ENCODE results near the gene TBC1D5. TPM values are rescaled to one million over a fixed set of nuclear protein-coding genes. Genes with fewer than 3 reads are reported as not detected.

The TBC1D5 gene
- polyA plus RNA-seq, 2 of the 4 experiments (the other 2 are of a cell fraction): 36.7 to 72.2 TPM

DNA sequence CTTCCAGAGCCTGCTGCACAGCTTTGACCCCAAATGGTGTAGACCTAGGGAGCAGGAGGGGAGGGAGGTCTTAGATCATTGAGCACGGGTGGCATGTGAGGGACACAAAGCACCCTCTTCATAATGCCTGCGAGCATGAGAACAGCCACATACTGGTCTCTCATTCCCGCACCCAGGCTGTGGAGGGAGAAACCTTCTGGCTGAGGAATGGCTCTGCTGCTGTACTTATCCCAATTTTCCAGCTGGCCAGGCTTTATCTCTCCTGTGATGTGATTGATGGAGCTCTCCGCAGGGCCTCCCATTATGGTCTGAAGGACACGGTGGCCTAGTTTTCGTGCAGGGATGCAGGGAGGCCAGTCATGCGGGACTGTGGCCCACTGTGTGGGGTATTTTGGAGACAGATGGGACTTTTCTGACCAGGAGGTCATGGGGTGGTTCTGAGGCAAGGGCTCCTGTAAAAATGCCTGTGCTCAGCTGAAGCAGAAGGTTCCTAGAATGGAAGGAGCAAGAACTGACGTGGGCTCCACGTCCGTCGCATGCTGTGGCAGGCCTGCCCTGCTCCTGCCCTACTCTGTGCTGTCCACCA lies 606.2 kb downstream of the TBC1D5 start:
- TF ChIP-seq HOXA7 (CRISPR knock-in tag; IDR thresholded peaks at IDR 0.05) (no peak), FOXS1 (CRISPR knock-in tag; IDR thresholded peaks at IDR 0.05) (no peak), JUN (IDR thresholded peaks at IDR 0.05) (no peak), CEBPB (IDR thresholded peaks at IDR 0.05) (no peak), CBX2 (IDR thresholded peaks at IDR 0.05; ENCODE audit: borderline replicate concordance, low read depth) (no peak), CHD4 (IDR thresholded peaks at IDR 0.05; ENCODE audit: borderline replicate concordance) (no peak), KDM5A (IDR thresholded peaks at IDR 0.05) (no peak), MAZ (IDR thresholded peaks at IDR 0.05; ENCODE audit: borderline replicate concordance, low read depth, low read length) (no peak), HOXB13 (CRISPR knock-in tag; IDR thresholded peaks at IDR 0.05; ENCODE audit: low read depth) (no peak), ZSCAN20 (CRISPR knock-in tag; IDR thresholded peaks at IDR 0.05) (no peak), TP53 (CRISPR knock-in tag; IDR thresholded peaks at IDR 0.05) (no peak), HOXB5 (CRISPR knock-in tag; IDR thresholded peaks at IDR 0.05) (no peak), FOSB (CRISPR knock-in tag; IDR thresholded peaks at IDR 0.05) (no peak), HDAC2 (IDR thresholded peaks at IDR 0.05) (no peak), EP300 (IDR thresholded peaks at IDR 0.05) (no peak)
- TF ChIP-seq, protein P1, sequence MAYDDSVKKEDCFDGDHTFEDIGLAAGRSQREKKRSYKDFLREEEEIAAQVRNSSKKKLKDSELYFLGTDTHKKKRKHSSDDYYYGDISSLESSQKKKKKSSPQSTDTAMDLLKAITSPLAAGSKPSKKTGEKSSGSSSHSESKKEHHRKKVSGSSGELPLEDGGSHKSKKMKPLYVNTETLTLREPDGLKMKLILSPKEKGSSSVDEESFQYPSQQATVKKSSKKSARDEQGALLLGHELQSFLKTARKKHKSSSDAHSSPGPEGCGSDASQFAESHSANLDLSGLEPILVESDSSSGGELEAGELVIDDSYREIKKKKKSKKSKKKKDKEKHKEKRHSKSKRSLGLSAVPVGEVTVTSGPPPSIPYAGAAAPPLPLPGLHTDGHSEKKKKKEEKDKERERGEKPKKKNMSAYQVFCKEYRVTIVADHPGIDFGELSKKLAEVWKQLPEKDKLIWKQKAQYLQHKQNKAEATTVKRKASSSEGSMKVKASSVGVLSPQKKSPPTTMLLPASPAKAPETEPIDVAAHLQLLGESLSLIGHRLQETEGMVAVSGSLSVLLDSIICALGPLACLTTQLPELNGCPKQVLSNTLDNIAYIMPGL (CRISPR knock-in tag; IDR thresholded peaks at IDR 0.05; ENCODE audit: borderline replicate concordance): no peak
- TF ChIP-seq, protein P2, sequence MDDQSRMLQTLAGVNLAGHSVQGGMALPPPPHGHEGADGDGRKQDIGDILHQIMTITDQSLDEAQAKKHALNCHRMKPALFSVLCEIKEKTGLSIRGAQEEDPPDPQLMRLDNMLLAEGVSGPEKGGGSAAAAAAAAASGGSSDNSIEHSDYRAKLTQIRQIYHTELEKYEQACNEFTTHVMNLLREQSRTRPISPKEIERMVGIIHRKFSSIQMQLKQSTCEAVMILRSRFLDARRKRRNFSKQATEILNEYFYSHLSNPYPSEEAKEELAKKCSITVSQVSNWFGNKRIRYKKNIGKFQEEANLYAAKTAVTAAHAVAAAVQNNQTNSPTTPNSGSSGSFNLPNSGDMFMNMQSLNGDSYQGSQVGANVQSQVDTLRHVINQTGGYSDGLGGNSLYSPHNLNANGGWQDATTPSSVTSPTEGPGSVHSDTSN (IDR thresholded peaks at IDR 0.05): no peak
- POLR2A ChIA-PET: no interaction called here
- H3K27ac ChIP-seq: no peak overlapping the region
- DNase-seq (ENCODE audit: low read depth in 1 of 2, low spot score in 1 of 2) (no peak), FAIRE-seq (no peak), ATAC-seq (no peak)
- 87% methylated on average over 11 of the region's 11 CpGs for WGBS (ENCODE audit: missing lambda C conversion rate)
- H3K4me3 ChIP-seq: no peak overlapping the region
- no peaks in the 10 kb centered on the region for H3K9me3 ChIP-seq
- H3K4me2 ChIP-seq: no peak overlapping the region
- CTCF ChIA-PET: no interaction called here
- H3K4me1 ChIP-seq: no peaks in the 10 kb centered on the region

DNA sequence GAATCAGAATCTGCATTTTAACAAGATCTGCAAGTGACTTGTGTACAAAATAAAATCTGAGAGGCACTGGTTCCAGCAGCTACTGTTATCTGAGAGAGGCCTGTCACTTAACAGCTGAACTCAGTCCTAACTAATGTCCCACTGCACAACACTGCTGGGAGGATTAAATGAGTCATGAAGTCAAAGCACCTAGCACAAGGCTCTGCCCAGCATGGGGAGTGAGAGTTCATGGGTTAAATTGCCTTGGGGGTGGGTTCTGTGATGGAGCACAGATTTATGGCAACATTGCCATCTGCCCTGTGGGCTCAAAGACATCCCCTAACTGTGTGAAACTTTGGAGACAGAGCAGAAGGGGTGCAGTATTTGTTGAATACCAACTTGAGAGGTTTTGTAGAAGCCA lies 606.7 kb downstream of the TBC1D5 start:
- no peaks in the 10 kb centered on the region for H3K9me3 ChIP-seq
- FAIRE-seq: no peak
- ATAC-seq: no peak
- no peak overlapping the region for H3K27ac ChIP-seq
- no peak overlapping the region for H3K4me3 ChIP-seq
- CTCF ChIA-PET: no interaction called here
- no peak overlapping the region for H3K4me2 ChIP-seq
- no peak for DNase-seq (ENCODE audit: low read depth in 1 of 2, low spot score in 1 of 2)
- POLR2A ChIA-PET: no interaction called here
- H3K4me1 ChIP-seq: no peaks in the 10 kb centered on the region
- TF ChIP-seq SREBF2 (IDR thresholded peaks at IDR 0.05) (no peak), KDM5A (IDR thresholded peaks at IDR 0.05) (no peak), ZNF302 (CRISPR knock-in tag; IDR thresholded peaks at IDR 0.05) (no peak), CEBPB (IDR thresholded peaks at IDR 0.05) (no peak), NPAS2 (CRISPR knock-in tag; IDR thresholded peaks at IDR 0.05; ENCODE audit: borderline replicate concordance) (no peak), RCOR1 (IDR thresholded peaks at IDR 0.05; ENCODE audit: low read depth, low read length) (no peak), TFCP2L1 (CRISPR knock-in tag; IDR thresholded peaks at IDR 0.05) (no peak), HOXB13 (CRISPR knock-in tag; IDR thresholded peaks at IDR 0.05; ENCODE audit: low read depth) (no peak), JUNB (IDR thresholded peaks at IDR 0.05) (no peak), EHMT2 (IDR thresholded peaks at IDR 0.05; ENCODE audit: low read depth) (no peak), RNF2 (IDR thresholded peaks at IDR 0.05; ENCODE audit: borderline replicate concordance, low read depth) (no peak), RAD21 (conservative IDR thresholded peaks at IDR 0.05 in 1 of 2, IDR thresholded peaks at IDR 0.05 in 1 of 2) (no peak)
- TF ChIP-seq, protein P3, sequence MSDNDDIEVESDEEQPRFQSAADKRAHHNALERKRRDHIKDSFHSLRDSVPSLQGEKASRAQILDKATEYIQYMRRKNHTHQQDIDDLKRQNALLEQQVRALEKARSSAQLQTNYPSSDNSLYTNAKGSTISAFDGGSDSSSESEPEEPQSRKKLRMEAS (IDR thresholded peaks at IDR 0.05): no peak
- TF ChIP-seq, protein P1 (CRISPR knock-in tag; IDR thresholded peaks at IDR 0.05; ENCODE audit: borderline replicate concordance): no peak

All from A549 (cell line).